ENCODE data around the gene MSX2. TPM values are rescaled to one million over a fixed set of nuclear protein-coding genes. Genes with fewer than 3 reads are reported as not detected.
A peak's percentile ranks its signal among the peaks of the same experiment; 100 is the strongest.

The MSX2 gene
- total RNA-seq, 1 donor from 2014 or later, result 1.1 TPM

DNA sequence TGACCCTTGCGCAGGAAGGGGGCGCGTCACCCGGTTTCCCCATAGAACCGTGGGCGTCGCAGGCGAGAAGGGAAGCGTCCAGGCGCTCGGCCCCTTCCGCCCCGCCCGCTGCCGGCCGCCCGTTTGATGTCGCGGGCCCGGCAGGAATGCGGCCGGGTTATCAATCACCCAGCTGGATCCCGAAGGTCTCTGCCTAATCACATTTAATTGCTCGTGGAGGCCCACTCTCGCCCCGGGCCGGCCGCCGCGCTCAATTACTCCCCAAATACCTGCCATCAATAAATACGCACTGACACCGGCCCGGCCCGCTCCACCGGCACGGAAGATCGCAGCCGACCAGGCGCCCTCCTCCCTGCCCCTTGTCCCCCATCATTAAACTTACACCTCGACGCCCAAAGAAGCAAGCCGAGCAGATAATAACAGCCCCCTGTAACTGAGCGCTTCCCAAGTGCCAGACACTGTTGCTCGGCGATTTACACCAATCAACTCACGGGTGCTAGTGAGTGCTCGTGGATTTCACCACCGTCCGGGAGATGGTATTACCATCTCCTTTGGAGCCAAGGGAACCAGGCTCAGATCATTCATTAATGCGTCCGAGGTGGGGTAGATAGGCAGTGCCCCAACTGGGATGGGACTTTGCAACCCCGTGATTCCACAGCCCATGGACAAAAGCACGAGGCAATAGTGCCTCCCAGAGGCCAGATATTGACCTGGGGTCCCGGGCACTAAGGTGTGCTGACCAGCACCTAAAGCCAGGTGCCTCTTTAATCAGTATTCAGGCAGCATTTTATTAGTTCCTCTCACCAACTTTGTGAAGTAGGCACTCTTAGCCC lies 11.3 kb downstream of the MSX2 start:
- no peak for DNase-seq (ENCODE audit: low read depth, low spot score)
- Mint-ChIP-seq H3K27ac (ENCODE audit: unreplicated experiment) (no peak overlapping the region), H3K4me1 (peaks cover 38% of the 10 kb centered on the region), H3K27me3 (ENCODE audit: low read depth) (peaks cover 93% of the 10 kb centered on the region), H3K36me3 (ENCODE audit: low read depth) (no peaks in the 10 kb centered on the region), H3K4me3 (peak overlapping the region; percentile 78), H3K9me3 (no peaks in the 10 kb centered on the region)
- TF ChIP-seq, protein P1, sequence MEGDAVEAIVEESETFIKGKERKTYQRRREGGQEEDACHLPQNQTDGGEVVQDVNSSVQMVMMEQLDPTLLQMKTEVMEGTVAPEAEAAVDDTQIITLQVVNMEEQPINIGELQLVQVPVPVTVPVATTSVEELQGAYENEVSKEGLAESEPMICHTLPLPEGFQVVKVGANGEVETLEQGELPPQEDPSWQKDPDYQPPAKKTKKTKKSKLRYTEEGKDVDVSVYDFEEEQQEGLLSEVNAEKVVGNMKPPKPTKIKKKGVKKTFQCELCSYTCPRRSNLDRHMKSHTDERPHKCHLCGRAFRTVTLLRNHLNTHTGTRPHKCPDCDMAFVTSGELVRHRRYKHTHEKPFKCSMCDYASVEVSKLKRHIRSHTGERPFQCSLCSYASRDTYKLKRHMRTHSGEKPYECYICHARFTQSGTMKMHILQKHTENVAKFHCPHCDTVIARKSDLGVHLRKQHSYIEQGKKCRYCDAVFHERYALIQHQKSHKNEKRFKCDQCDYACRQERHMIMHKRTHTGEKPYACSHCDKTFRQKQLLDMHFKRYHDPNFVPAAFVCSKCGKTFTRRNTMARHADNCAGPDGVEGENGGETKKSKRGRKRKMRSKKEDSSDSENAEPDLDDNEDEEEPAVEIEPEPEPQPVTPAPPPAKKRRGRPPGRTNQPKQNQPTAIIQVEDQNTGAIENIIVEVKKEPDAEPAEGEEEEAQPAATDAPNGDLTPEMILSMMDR (conservative IDR thresholded peaks at IDR 0.05), result peak; percentile 68

DNA sequence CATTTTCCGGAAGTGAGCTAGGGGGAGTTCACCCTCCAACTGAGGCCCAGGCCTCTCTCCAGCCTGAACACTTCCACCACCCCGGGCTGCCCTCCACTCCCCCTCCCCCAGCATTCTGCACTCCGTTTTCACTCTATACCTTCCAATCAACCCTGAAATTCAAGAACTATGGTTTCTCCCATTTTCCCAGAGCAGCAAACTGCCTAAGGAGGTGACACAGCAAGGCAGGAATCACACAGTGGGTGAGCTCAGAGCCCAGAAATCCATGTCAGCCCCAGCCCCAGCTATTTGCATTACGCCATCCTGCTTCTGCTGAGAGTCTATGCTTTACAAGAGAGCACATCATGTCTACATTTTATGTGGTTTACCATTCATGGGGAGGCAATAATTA lies 11.9 kb downstream of the MSX2 start:
- DNase-seq (ENCODE audit: low read depth, low spot score), result no peak
- Mint-ChIP-seq H3K4me1 (peaks cover 32% of the 10 kb centered on the region), H3K4me3 (peak overlapping the region; percentile 13), H3K36me3 (ENCODE audit: low read depth) (no peaks in the 10 kb centered on the region), H3K27me3 (ENCODE audit: low read depth) (peaks cover 93% of the 10 kb centered on the region), H3K27ac (ENCODE audit: unreplicated experiment) (no peak overlapping the region), H3K9me3 (no peaks in the 10 kb centered on the region)
- TF ChIP-seq, protein P1 (conservative IDR thresholded peaks at IDR 0.05), result no peak

DNA sequence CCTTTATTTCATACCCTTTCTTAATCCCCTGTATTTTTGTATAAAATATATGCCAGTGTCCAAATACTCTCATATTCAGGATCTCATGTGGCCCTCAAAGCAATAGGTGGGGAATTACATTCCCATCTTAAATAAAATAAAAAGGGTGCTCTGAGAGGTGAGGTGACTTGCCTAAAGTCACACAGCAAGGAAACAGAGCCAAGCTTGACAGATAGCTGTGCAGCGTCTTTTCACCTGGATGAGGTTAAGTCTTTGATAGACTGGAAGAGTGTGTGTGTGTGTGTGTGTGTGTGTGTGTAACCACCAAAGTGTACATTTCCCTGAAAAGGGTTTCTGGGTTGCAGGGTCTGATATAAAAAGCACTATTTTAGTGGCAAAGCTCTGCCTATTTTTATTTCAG lies 12.4 kb downstream of the MSX2 start:
- Mint-ChIP-seq H3K4me1 (peaks cover 27% of the 10 kb centered on the region), H3K27ac (ENCODE audit: unreplicated experiment) (no peak overlapping the region), H3K36me3 (ENCODE audit: low read depth) (no peaks in the 10 kb centered on the region), H3K9me3 (no peaks in the 10 kb centered on the region), H3K4me3 (no peak overlapping the region), H3K27me3 (ENCODE audit: low read depth) (peaks cover 93% of the 10 kb centered on the region)
- TF ChIP-seq, protein P1 (conservative IDR thresholded peaks at IDR 0.05), result no peak
- DNase-seq (ENCODE audit: low read depth, low spot score), result no peak

DNA sequence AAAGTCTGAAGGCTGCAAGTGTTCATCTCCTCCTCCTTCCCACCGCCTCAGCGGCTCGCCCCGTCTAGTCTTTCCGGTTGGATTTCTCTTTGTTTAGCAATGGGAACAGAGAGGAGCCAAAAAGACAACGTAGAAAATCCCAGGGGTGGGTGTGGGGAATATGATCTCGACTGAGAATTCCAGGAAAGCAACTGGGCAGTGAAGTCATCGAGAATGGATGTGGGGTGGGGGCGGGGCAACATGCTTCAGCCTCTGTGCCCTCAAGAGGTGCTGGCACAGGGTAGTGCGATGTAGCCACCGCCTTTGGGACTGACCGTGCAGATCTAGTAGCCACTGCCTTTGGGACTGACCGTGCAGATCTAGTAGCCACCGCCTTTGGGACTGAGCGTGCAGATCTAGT lies 12.9 kb downstream of the MSX2 start:
- H3K27me3 Mint-ChIP-seq (ENCODE audit: low read depth), result peaks cover 87% of the 10 kb centered on the region
- H3K36me3 Mint-ChIP-seq (ENCODE audit: low read depth), result no peaks in the 10 kb centered on the region
- H3K27ac Mint-ChIP-seq (ENCODE audit: unreplicated experiment), result no peak overlapping the region
- H3K4me1 Mint-ChIP-seq, result peaks cover 27% of the 10 kb centered on the region
- no peaks in the 10 kb centered on the region for H3K9me3 Mint-ChIP-seq
- no peak overlapping the region for H3K4me3 Mint-ChIP-seq
- no peak for DNase-seq (ENCODE audit: low read depth, low spot score)
- TF ChIP-seq, protein P1 (conservative IDR thresholded peaks at IDR 0.05), result no peak

DNA sequence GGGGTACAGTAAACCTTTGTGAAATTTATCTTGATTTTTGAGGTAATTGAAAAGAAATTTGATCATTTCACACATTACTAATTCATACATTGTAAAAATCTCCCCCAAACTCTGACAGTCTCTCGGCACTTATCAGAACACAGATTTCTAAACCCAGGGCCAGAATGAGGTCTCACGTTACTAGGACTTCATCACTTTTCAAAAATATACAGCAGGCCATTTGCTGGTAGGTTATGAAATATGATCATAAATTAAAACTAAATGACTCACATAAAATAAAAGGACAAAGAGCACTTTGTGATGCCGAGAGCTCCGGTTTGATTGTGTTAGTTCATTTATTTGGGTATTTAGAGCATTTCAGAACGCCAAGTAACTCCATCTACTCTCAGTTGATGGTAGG lies 17.0 kb downstream of the MSX2 start:
- H3K4me1 Mint-ChIP-seq, result peaks cover 11% of the 10 kb centered on the region
- H3K27ac Mint-ChIP-seq (ENCODE audit: unreplicated experiment), result no peak overlapping the region
- no peaks in the 10 kb centered on the region for H3K36me3 Mint-ChIP-seq (ENCODE audit: low read depth)
- peaks cover 3% of the 10 kb centered on the region for H3K9me3 Mint-ChIP-seq
- DNase-seq (ENCODE audit: low read depth, low spot score), result no peak
- TF ChIP-seq, protein P1 (conservative IDR thresholded peaks at IDR 0.05), result no peak
- H3K27me3 Mint-ChIP-seq (ENCODE audit: low read depth), result peaks cover 73% of the 10 kb centered on the region
- no peak overlapping the region for H3K4me3 Mint-ChIP-seq
